Tibial nerve (tissue), 4 donors: ENCODE measurements around the gene LDHB.

Source experiments
- CTCF ChIP-seq, 5 experiments: fragments of 200-600 bp in 3 of 5; fragments of 450-650 bp in 2 of 5; sonication (generic) in 3 of 5; IDR thresholded peaks; one replicate each; pipeline ENCODE4 v1.5.1; 2016 to 2019; ENCODE audit warnings: antibody characterized with exemption in 5 of 5, mild to moderate bottlenecking in 3 of 5, moderate library complexity in 2 of 5
- EP300 ChIP-seq, 2 donors: sonication (generic); formaldehyde crosslinking; IDR thresholded peaks; one replicate each; pipeline ENCODE4 v1.6.1; 2017; ENCODE audit warnings: antibody characterized with exemption in 2 of 2, mild to moderate bottlenecking in 1 of 2
- POLR2A ChIP-seq, 2 donors: fragments of 450-650 bp; IDR thresholded peaks; one replicate each; pipeline ENCODE4 v1.6.1; 2017; ENCODE audit warnings: antibody characterized with exemption in 2 of 2, mild to moderate bottlenecking in 2 of 2, moderate library complexity in 2 of 2

GRCh38 chr12:21634245-21634644 lies 23.4 kb downstream of the LDHB start:
- TF ChIP-seq CTCF (IDR thresholded peaks at IDR 0.05), result no peak
- no peak for TF ChIP-seq POLR2A (IDR thresholded peaks at IDR 0.05)
- no peak for TF ChIP-seq EP300 (IDR thresholded peaks at IDR 0.05)
